SH-SY5Y (cell line): ENCODE results near the gene RNASEH2C.

Source experiments
- GATA2 ChIP-seq: IDR thresholded peaks from 2 replicates; pipeline ENCODE4 v1.6.1; 2011; ENCODE audit warnings: mild to moderate bottlenecking, low read depth, low read length
- GATA3 ChIP-seq: IDR thresholded peaks from 2 replicates; pipeline ENCODE4 v1.6.1; 2011; ENCODE audit warnings: low read depth, mild to moderate bottlenecking, low read length, moderate library complexity

GRCh38 chr11:65708451-65708850 lies 12.1 kb downstream of the RNASEH2C start:
- TF ChIP-seq GATA3: no peak
- no peak for TF ChIP-seq GATA2
